Peyer's patch (tissue), 4 donors: ENCODE data around the gene BHLHA15. TPM values are rescaled to one million over a fixed set of nuclear protein-coding genes. Genes with fewer than 3 reads are reported as not detected.

Source experiments
- DNase-seq, 3 donors: peaks; one replicate each; pipeline ENCODE4 v3.0.0-alpha.2; 2017 to 2019
- H3K27ac ChIP-seq, 4 donors: fragments of 200-600 bp; sonication (generic); one replicate each; pipeline ENCODE4 v1.5.1; 2016 to 2019
- H3K27me3 ChIP-seq, 2 donors: fragments of 200-600 bp; sonication (generic); one replicate each; pipeline ENCODE4 v1.5.1; 2019
- H3K36me3 ChIP-seq, 3 donors: fragments of 200-600 bp; sonication (generic); one replicate each; pipeline ENCODE4 v1.5.1; 2016 to 2019
- H3K4me1 ChIP-seq, 4 donors: fragments of 200-600 bp; sonication (generic); one replicate each; pipeline ENCODE4 v1.5.1; 2016 to 2019
- H3K4me3 ChIP-seq, 4 donors: fragments of 200-600 bp; sonication (generic); 1 replicate in 3 of 4; 2 replicates in 1 of 4; pipeline ENCODE4 v1.5.1; 2016 to 2019; ENCODE audit warnings: mild to moderate bottlenecking in 1 of 4
- H3K9me3 ChIP-seq, 4 donors: fragments of 200-600 bp; sonication (generic); one replicate each; pipeline ENCODE4 v1.5.1; 2016 to 2019; ENCODE audit warnings: mild to moderate bottlenecking in 1 of 4
- CTCF ChIP-seq, 6 experiments: fragments of 450-650 bp in 4 of 6; fragments of 200-600 bp in 2 of 6; sonication (generic) in 1 of 6; IDR thresholded peaks; one replicate each; pipeline ENCODE4 v1.5.1; 2017 to 2019; ENCODE audit warnings: antibody characterized with exemption in 6 of 6, mild to moderate bottlenecking in 3 of 6, moderate library complexity in 1 of 6
- POLR2A ChIP-seq, 2 donors: fragments of 450-650 bp; IDR thresholded peaks; one replicate each; pipeline ENCODE4 v1.5.1; 2017; ENCODE audit warnings: antibody characterized with exemption in 2 of 2, mild to moderate bottlenecking in 2 of 2, moderate library complexity in 2 of 2
- total RNA-seq, 4 donors: library from RNA; depleted of rRNA; stranded (reverse); fragments of >200 nt; gene quantifications; one replicate each; pipeline ENCODE4 v1.1.0, GENCODE V29; 2016

Gene BHLHA15
- total RNA-seq = 1 to 10 TPM in 2 of 4 donors, not detected in 2; 1.6 to 9.9 TPM

DNA sequence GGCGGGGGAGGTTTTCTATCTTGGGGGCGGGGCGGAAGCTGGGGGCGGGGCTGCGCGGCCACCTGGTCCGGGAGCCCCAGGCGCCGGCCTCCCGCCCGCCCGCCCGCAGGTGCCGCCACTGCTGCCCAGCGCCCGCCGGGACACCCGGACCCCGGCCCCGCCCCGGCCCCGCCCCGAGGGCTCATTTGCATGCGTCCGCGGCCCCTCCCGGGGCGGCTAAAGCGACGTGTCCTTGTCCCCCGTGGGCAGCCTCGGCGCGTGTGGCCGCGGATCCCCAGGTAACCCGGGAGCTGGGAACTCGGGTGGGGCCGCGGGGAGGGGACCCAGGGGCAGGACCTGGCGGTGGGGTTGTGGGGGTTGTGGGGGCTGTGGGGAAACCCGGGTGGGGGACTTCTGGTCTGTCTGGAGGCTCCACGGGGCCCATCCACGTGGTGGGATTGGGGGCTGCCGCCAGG is at the start of gene BHLHA15:
TSS of gene BHLHA15 (plus strand) at position 219 of the 455 bp plus-strand sequence. CDS start 871 bp downstream, outside the sequence.
- Histone ChIP-seq H3K4me3 (peak within 1 kb of the TSS; percentile 14 to 63 (median 46)), H3K9me3 (no peaks in the 10 kb centered on the region), H3K4me1 (peaks cover 0 to 15% (median 6%) of the 10 kb centered on the region in 4 donors), H3K27ac (peak within 1 kb of the TSS in 3 of 4 donors; percentile 15 to 39 (median 17)), H3K36me3 (peaks cover 0 to 13% (median 0%) of the 10 kb centered on the region in 3 donors), H3K27me3 (no peaks in the 10 kb centered on the region)
- peak; percentile 20 to 83 (median 78) for DNase-seq
- TF ChIP-seq CTCF (IDR thresholded peaks at IDR 0.05) = no peak

DNA sequence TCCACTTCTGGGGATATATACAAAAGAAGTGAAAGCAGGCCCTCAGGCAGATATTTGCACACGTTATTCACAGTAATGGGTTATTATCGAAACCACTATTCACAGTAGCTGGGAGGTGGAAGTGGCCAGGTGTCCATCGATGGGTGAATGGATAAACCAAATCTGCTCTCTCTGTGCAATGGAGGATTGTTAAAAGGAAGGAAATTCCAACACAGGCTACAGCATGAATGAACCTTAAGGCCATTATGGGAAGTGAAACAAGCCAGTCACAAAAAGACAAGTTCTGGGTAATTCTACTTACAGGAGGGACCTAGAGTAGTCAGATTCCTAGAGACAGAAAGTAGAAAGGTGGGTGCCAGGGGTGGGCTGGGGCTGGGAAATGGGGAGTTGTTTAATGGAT is 48.5 kb upstream of the BHLHA15 start:
- no peaks in the 10 kb centered on the region for H3K9me3 ChIP-seq
- peaks cover 0 to 5% (median 0%) of the 10 kb centered on the region in 4 donors for H3K4me1 ChIP-seq
- TF ChIP-seq POLR2A (IDR thresholded peaks at IDR 0.05) (no peak), CTCF (IDR thresholded peaks at IDR 0.05) (no peak)
- H3K36me3 ChIP-seq = peaks cover 0 to 14% (median 0%) of the 10 kb centered on the region in 3 donors
- H3K4me3 ChIP-seq = no peak overlapping the region
- no peaks in the 10 kb centered on the region for H3K27me3 ChIP-seq
- DNase-seq = no peak
- H3K27ac ChIP-seq = peak overlapping the region in 1 of 4 donors; percentile 83

GRCh38 chr7:98163269-98163668 is 48.0 kb upstream of the BHLHA15 start:
- Histone ChIP-seq H3K4me3 (no peak overlapping the region), H3K36me3 (peaks cover 0 to 13% (median 0%) of the 10 kb centered on the region in 3 donors), H3K27me3 (no peaks in the 10 kb centered on the region), H3K27ac (peak overlapping the region in 2 of 4 donors; percentile 51 to 83), H3K9me3 (no peaks in the 10 kb centered on the region), H3K4me1 (peaks cover 0 to 5% (median 0%) of the 10 kb centered on the region in 4 donors)
- no peak for TF ChIP-seq CTCF (IDR thresholded peaks at IDR 0.05)
- no peak for TF ChIP-seq POLR2A (IDR thresholded peaks at IDR 0.05)
- DNase-seq = no peak

GRCh38 chr7:98163704-98164494 is 47.3 kb upstream of the BHLHA15 start:
- TF ChIP-seq CTCF (IDR thresholded peaks at IDR 0.05) = no peak
- no peak for TF ChIP-seq POLR2A (IDR thresholded peaks at IDR 0.05)
- DNase-seq = peak in 2 of 3 donors; percentile 63 to 84
- Histone ChIP-seq H3K4me1 (peaks cover 0 to 5% (median 0%) of the 10 kb centered on the region in 4 donors), H3K27ac (peak overlapping the region in 2 of 4 donors; percentile 51 to 83), H3K4me3 (no peak overlapping the region), H3K36me3 (peaks cover 0 to 13% (median 0%) of the 10 kb centered on the region in 3 donors), H3K27me3 (no peaks in the 10 kb centered on the region), H3K9me3 (no peaks in the 10 kb centered on the region)

DNA sequence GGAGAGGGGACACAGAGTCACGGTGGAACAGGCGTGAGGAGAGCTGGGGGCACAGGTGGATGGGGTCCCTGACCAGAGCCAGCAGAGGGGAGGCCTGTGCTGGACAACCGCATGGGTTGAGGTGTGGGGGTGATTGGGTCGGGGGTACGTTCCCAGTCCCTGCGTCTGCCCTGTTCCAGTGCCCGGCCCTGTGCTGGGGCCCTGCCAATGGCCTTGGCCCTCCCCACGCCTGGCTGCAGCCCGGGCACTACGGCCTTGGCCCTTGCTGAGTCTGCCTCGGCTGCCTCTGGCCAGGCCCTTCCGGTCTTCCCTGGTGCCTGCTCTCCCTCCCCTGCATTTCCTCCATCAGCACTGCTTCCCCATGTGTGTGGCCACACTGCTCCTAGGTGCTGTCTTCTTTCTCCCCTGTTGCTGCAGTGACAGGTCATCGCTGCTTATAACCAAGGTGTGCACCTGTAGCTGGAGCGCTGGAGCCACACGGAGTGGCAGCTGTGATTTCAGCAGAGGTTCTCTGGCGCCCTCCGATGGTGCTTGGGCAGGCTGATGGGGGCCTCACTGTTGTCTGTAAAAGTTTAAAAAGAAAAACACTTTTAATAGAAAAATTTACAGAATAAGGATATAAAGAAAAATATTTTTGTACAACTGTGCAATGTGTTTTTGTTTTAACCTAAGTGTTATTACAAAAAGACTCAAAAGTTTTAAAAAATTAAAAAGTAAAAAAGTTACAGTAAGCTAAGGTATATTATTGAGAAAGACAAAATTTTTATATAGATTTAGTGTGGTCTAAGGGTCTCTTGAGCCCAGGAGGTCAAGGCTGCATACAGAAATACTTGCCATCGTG is 45.2 kb upstream of the BHLHA15 start:
- Histone ChIP-seq H3K27ac (no peak overlapping the region), H3K9me3 (no peaks in the 10 kb centered on the region), H3K27me3 (no peaks in the 10 kb centered on the region), H3K4me3 (no peak overlapping the region), H3K4me1 (peaks cover 0 to 5% (median 0%) of the 10 kb centered on the region in 4 donors), H3K36me3 (peaks cover 0 to 4% (median 0%) of the 10 kb centered on the region in 3 donors)
- peak in 5 of 6 experiments; percentile 7 to 75 (median 71) for TF ChIP-seq CTCF (IDR thresholded peaks at IDR 0.05)
- TF ChIP-seq POLR2A (IDR thresholded peaks at IDR 0.05) = no peak
- DNase-seq = peak; percentile 55 to 80 (median 78)
